ENCODE measurements around the gene DSCAML1.

DNA sequence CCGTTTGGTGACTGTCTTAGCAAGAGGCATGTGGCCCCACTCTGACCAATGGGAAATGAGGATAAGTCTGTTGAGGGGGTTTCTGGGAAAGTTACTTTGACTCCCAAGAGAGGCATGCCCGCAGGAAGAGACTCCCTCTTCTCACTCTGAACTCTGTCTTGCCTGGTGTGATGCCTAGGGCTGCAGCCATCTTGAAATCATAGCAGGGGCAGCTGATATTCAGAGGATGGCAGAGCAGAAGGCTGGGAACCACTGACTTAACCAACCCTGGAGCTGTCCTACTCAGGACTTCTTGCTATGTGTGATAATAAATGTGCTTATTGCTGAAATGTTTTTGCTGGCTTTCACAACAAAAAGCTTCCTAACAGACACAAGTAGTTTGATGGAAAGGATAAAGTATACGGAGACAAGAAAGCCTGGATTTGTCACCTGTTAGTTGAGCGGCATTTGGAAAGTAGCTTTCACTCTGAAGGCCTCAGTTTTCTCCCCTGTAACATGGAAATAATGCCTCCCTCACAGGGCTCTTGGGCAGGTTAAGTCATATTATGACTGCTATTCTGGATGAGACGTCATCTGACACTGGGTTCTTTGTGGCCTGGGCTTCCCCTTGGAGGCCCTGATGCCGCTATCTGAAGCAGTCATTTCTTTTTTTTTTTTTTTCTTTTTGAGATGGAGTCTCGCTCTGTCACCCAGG is 340.8 kb downstream of the DSCAML1 start:
- TF ChIP-seq, protein P1, sequence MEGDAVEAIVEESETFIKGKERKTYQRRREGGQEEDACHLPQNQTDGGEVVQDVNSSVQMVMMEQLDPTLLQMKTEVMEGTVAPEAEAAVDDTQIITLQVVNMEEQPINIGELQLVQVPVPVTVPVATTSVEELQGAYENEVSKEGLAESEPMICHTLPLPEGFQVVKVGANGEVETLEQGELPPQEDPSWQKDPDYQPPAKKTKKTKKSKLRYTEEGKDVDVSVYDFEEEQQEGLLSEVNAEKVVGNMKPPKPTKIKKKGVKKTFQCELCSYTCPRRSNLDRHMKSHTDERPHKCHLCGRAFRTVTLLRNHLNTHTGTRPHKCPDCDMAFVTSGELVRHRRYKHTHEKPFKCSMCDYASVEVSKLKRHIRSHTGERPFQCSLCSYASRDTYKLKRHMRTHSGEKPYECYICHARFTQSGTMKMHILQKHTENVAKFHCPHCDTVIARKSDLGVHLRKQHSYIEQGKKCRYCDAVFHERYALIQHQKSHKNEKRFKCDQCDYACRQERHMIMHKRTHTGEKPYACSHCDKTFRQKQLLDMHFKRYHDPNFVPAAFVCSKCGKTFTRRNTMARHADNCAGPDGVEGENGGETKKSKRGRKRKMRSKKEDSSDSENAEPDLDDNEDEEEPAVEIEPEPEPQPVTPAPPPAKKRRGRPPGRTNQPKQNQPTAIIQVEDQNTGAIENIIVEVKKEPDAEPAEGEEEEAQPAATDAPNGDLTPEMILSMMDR (conservative IDR thresholded peaks at IDR 0.05; ENCODE audit: low read length) = no peak
- TF ChIP-seq EZH2phosphoT487 (IDR thresholded peaks at IDR 0.05; ENCODE audit: borderline replicate concordance, low read depth, low read length) = no peak

Data from OCI-LY7 (cell line).